ENCODE measurements around the gene PBX3. TPM values are rescaled to one million over a fixed set of nuclear protein-coding genes. Genes with fewer than 3 reads are reported as not detected.

PBX3 gene
- polyA plus RNA-seq, 1 experiment, result 37.6 TPM

GRCh38 chr9:125912667-125913066, 165.5 kb downstream of the PBX3 start:
- POLR2A ChIA-PET, result no interaction called here
- H3K4me3 ChIP-seq (ENCODE audit: low read depth, low read length), result no peak overlapping the region
- CTCF ChIA-PET, result no interaction called here
- TF ChIP-seq CTCF (IDR thresholded peaks at IDR 0.05; ENCODE audit: low read depth, low read length), result no peak
- no peak overlapping the region for H3K27ac ChIP-seq (ENCODE audit: low read depth, low read length)
- no peaks in the 10 kb centered on the region for H3K27me3 ChIP-seq (ENCODE audit: control insufficient read depth, insufficient read depth, low read length)
- H3K9me3 ChIP-seq (ENCODE audit: control insufficient read depth, insufficient read depth, low read length), result no peaks in the 10 kb centered on the region
- DNase-seq (ENCODE audit: low read depth, low spot score), result no peak

GRCh38 chr9:125913551-125913950, 166.4 kb downstream of the PBX3 start:
- POLR2A ChIA-PET, result no interaction called here
- H3K9me3 ChIP-seq (ENCODE audit: control insufficient read depth, insufficient read depth, low read length), result no peaks in the 10 kb centered on the region
- no peak for DNase-seq (ENCODE audit: low read depth, low spot score)
- no peak overlapping the region for H3K4me3 ChIP-seq (ENCODE audit: low read depth, low read length)
- no peak overlapping the region for H3K27ac ChIP-seq (ENCODE audit: low read depth, low read length)
- H3K27me3 ChIP-seq (ENCODE audit: control insufficient read depth, insufficient read depth, low read length), result no peaks in the 10 kb centered on the region
- TF ChIP-seq CTCF (IDR thresholded peaks at IDR 0.05; ENCODE audit: low read depth, low read length), result no peak
- CTCF ChIA-PET, result no interaction called here

- Histone ChIP-seq H3K27me3 (ENCODE audit: control insufficient read depth, insufficient read depth, low read length) (no peaks in the 10 kb centered on the region), H3K4me3 (ENCODE audit: low read depth, low read length) (no peak overlapping the region), H3K27ac (ENCODE audit: low read depth, low read length) (no peak overlapping the region), H3K9me3 (ENCODE audit: control insufficient read depth, insufficient read depth, low read length) (no peaks in the 10 kb centered on the region)
- TF ChIP-seq CTCF (IDR thresholded peaks at IDR 0.05; ENCODE audit: low read depth, low read length), result no peak
- ChIA-PET POLR2A (no interaction called here), CTCF (no interaction called here)
- no peak for DNase-seq (ENCODE audit: low read depth, low spot score)
Measured at GRCh38 chr9:125914411-125914810, 167.2 kb downstream of the PBX3 start.

GRCh38 chr9:125915606-125916005, 168.4 kb downstream of the PBX3 start:
- Histone ChIP-seq H3K4me3 (ENCODE audit: low read depth, low read length) (no peak overlapping the region), H3K27ac (ENCODE audit: low read depth, low read length) (no peak overlapping the region), H3K9me3 (ENCODE audit: control insufficient read depth, insufficient read depth, low read length) (no peaks in the 10 kb centered on the region), H3K27me3 (ENCODE audit: control insufficient read depth, insufficient read depth, low read length) (no peaks in the 10 kb centered on the region)
- ChIA-PET POLR2A (no interaction called here), CTCF (no interaction called here)
- TF ChIP-seq CTCF (IDR thresholded peaks at IDR 0.05; ENCODE audit: low read depth, low read length), result no peak
- DNase-seq (ENCODE audit: low read depth, low spot score), result no peak

- DNase-seq (ENCODE audit: low read depth, low spot score), result peak; percentile 3
Measured at GRCh38 chr9:125919565-125919964, 172.4 kb downstream of the PBX3 start.

More at GRCh38 chr9:125919565-125919964, 172.4 kb downstream of the PBX3 start:
- no peak for TF ChIP-seq CTCF (IDR thresholded peaks at IDR 0.05; ENCODE audit: low read depth, low read length)
- CTCF ChIA-PET, result interaction anchor here (0.6 to 1.4 kb wide), 2 partner anchors 11 to 233 kb away, joined by 3 read pairs; no protein-coding TSS in a partner anchor
- H3K27me3 ChIP-seq (ENCODE audit: control insufficient read depth, insufficient read depth, low read length), result no peaks in the 10 kb centered on the region
- POLR2A ChIA-PET, result no interaction called here
- no peak overlapping the region for H3K27ac ChIP-seq (ENCODE audit: low read depth, low read length)
- no peak overlapping the region for H3K4me3 ChIP-seq (ENCODE audit: low read depth, low read length)
- H3K9me3 ChIP-seq (ENCODE audit: control insufficient read depth, insufficient read depth, low read length), result no peaks in the 10 kb centered on the region

Data from AG04450 (cell line).